Esophagus squamous epithelium (tissue), 5 donors: ENCODE results near the gene TIAM2. TPM values are rescaled to one million over a fixed set of nuclear protein-coding genes. Genes with fewer than 3 reads are reported as not detected.
A peak's percentile ranks its signal among the peaks of the same experiment; 100 is the strongest.
"Not testable (repeated sequence)": the region's sequence is repeated elsewhere in the genome, so short reads cannot be mapped to it uniquely, and the experiment has no call there.

Experiments used
- DNase-seq: peaks from one replicate; lab custom pipeline; 2025; lab: John Stamatoyannopoulos, UW
- H3K27ac ChIP-seq, 4 donors: fragments of 200-600 bp; sonication (generic); one replicate each; pipeline ENCODE4 v1.5.1; 2016 to 2019; ENCODE audit warnings: mild to moderate bottlenecking in 1 of 4
- H3K27me3 ChIP-seq, 4 donors: fragments of 200-600 bp; sonication (generic); 1 replicate in 3 of 4; 2 replicates in 1 of 4; pipeline versions ENCODE4 v1.5.1 to v1.6.0; 2017 to 2021; ENCODE audit warnings: antibody characterized with exemption in 1 of 4
- H3K36me3 ChIP-seq, 3 donors: fragments of 200-600 bp; sonication (generic); one replicate each; pipeline ENCODE4 v1.5.1; 2016 to 2019
- H3K4me1 ChIP-seq, 3 donors: fragments of 200-600 bp; sonication (generic); one replicate each; pipeline ENCODE4 v1.5.1; 2017 to 2019
- H3K4me3 ChIP-seq, 4 donors: fragments of 200-600 bp; sonication (generic); 1 replicate in 3 of 4; 2 replicates in 1 of 4; pipeline ENCODE4 v1.5.1; 2016 to 2019; ENCODE audit warnings: mild to moderate bottlenecking in 2 of 4, moderate library complexity in 1 of 4
- H3K9me3 ChIP-seq, 3 donors: fragments of 200-600 bp; sonication (generic); one replicate each; pipeline ENCODE4 v1.5.1; 2016 to 2019
- POLR2A ChIP-seq, 4 donors: fragments of 450-650 bp; IDR thresholded peaks; one replicate each; pipeline ENCODE4 v1.6.1; 2017; ENCODE audit warnings: antibody characterized with exemption in 4 of 4, mild to moderate bottlenecking in 4 of 4, moderate library complexity in 3 of 4
- WGBS, 2 donors: methylation state at CpG; one replicate each; pipeline ENCODE4 v1.1.5; 2018; 5-methylcytosine and 5-hydroxymethylcytosine counted together
- intact Hi-C: fragments of 100-400 bp; cut with DNase I; formaldehyde crosslinking; loops from one replicate; pipeline ENCODE4 v1.15.0; 2022
- total RNA-seq, 4 donors: library from RNA; depleted of rRNA; stranded (reverse); fragments of >200 nt; gene quantifications; one replicate each; pipeline ENCODE4 v1.1.0, GENCODE V29; 2016
- TF ChIP-seq, protein P1 (sequence below), 6 experiments: fragments of 450-650 bp in 4 of 6; fragments of 200-600 bp in 2 of 6; sonication (generic) in 2 of 6; IDR thresholded peaks; one replicate each; pipeline ENCODE4 v1.5.1; 2016 to 2019; ENCODE audit warnings: antibody characterized with exemption in 6 of 6, mild to moderate bottlenecking in 4 of 6, moderate library complexity in 4 of 6
- donor health status: DM: yes; HTN: yes; CAD: no.

Gene TIAM2
- total RNA-seq, 4 donors from 2014 or later: 2.3 to 10.3 (median 5.6) TPM

DNA sequence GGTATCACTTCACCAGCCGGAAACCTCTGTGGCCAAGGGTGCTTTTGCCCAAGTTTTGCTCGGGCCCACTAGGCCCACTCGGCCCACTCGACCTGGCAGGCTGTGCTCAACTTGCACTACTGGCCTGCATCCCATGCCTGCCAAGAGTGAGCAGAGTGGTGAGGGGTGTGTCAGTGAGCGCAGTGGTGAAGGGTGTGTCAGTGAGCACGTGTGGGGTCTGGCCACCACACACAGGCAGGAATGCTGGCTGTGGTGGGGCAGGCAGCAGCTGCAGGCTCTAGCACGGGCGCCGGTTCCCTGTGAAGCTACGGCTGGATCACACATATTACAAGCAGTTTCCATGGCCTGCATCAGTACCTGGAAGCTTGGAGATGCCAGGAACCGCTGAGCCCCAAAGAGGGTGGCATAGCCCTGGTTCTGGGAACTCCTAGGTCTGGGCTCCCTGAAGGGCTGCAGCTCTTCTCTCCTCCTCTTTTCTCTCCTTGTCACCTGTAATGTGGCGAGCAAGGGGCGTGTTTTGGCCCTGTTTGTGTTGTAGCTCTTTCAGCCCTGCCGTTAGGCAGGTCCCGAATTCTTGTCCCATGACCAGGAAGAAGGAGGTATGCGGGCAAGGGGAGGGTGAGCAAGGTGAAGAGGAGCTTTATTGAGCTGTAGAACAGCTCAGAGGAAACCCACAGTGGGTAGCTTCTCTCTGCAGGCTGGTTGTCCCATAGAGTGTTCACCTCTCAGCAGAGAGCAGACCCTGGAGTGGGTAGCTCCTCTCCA, 217.7 kb downstream of the TIAM2 start:
- H3K36me3 ChIP-seq: no peaks in the 10 kb centered on the region
- H3K27me3 ChIP-seq: no peaks in the 10 kb centered on the region
- intact Hi-C loops: no loop called here
- DNase-seq: no peak
- H3K4me1 ChIP-seq: peaks cover 0 to 26% (median 0%) of the 10 kb centered on the region in 3 donors
- TF ChIP-seq, protein P1, sequence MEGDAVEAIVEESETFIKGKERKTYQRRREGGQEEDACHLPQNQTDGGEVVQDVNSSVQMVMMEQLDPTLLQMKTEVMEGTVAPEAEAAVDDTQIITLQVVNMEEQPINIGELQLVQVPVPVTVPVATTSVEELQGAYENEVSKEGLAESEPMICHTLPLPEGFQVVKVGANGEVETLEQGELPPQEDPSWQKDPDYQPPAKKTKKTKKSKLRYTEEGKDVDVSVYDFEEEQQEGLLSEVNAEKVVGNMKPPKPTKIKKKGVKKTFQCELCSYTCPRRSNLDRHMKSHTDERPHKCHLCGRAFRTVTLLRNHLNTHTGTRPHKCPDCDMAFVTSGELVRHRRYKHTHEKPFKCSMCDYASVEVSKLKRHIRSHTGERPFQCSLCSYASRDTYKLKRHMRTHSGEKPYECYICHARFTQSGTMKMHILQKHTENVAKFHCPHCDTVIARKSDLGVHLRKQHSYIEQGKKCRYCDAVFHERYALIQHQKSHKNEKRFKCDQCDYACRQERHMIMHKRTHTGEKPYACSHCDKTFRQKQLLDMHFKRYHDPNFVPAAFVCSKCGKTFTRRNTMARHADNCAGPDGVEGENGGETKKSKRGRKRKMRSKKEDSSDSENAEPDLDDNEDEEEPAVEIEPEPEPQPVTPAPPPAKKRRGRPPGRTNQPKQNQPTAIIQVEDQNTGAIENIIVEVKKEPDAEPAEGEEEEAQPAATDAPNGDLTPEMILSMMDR (IDR thresholded peaks at IDR 0.05): no peak
- TF ChIP-seq POLR2A (IDR thresholded peaks at IDR 0.05): no peak
- H3K27ac ChIP-seq: peak overlapping the region in 2 of 4 donors; percentile 13 to 22
- 42 to 61% methylated on average over 11 to 15 of the region's 16 CpGs for WGBS, 2 donors
- H3K9me3 ChIP-seq: no peaks in the 10 kb centered on the region
- H3K4me3 ChIP-seq: no peak overlapping the region

DNA sequence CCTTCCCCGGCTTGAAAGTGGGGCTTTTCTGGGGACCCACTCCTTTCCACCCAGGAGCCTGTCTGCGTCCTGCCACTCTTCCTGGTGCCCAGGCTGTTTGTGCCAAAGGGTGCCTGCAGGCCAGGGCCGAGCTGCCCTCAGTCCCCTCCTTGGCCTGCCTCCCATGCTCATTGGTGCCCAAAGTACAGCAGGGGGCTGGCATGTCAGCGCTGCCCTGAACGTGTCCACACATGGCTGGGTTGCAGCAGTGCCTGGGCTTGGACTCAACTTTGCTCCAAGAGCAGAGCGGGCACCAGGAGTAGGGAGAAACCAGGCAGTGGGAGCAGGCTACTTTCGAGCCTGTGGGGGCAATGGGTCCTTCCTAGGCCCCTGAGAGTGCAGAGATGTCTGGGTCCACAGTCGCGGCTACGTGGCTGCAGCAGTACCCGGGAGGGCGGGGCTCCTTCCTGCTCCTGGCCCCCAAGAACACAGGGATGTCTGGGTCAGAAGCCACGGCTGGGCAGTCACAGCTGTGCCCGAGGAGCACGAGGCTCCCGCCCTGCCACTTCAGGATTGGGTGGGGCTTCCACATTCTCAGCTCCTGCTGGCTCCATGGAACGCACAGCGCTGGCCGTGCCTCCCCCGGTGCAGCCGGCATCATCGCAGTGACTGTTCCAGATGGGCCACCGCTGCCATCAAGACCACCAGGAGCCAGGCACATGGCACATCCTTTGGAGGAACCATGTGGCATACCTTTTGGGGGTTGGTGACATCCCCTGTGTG, 218.7 kb downstream of the TIAM2 start:
- Histone ChIP-seq H3K4me3 (no peak overlapping the region), H3K27me3 (no peaks in the 10 kb centered on the region), H3K4me1 (peaks cover 0 to 26% (median 0%) of the 10 kb centered on the region in 3 donors), H3K9me3 (no peaks in the 10 kb centered on the region), H3K36me3 (no peaks in the 10 kb centered on the region), H3K27ac (peak overlapping the region in 1 of 4 donors; percentile 13)
- WGBS, 2 donors: 40% methylated on average over 1 of the region's 23 CpGs; no CpG with 5 or more reads in 1 of the 2 donors
- intact Hi-C loops: no loop called here
- DNase-seq: no peak
- TF ChIP-seq, protein P1 (IDR thresholded peaks at IDR 0.05): no peak
- no peak for TF ChIP-seq POLR2A (IDR thresholded peaks at IDR 0.05)

DNA sequence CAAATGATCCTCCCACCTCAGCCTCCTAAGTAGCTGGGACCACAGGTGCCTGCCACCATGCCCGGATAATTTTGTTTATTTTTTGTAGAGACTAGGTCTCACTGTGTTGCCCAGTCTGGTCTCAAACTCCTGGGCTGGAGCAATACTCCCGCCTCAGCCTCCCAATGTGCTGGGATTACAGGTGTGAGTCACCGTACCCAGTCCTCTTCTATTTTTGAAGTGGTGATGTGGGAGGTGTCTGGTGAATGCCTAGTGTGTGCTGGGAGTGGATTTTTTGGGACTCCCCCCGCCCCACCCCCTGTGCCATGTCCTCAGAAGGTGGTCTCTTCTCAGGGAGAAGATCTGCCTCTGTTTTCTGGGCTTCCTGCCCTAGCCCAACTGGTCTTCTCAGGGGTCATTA, 220.8 kb downstream of the TIAM2 start:
- no peaks in the 10 kb centered on the region for H3K9me3 ChIP-seq
- no peak overlapping the region for H3K27ac ChIP-seq
- TF ChIP-seq, protein P1 (IDR thresholded peaks at IDR 0.05): no peak
- TF ChIP-seq POLR2A (IDR thresholded peaks at IDR 0.05): no peak
- no peak for DNase-seq
- peaks cover 3 to 44% (median 7%) of the 10 kb centered on the region in 3 donors for H3K4me1 ChIP-seq
- no peaks in the 10 kb centered on the region for H3K36me3 ChIP-seq
- WGBS, 2 donors: 63 to 80% methylated on average over 4 of the region's 4 CpGs
- intact Hi-C loops: no loop called here
- H3K27me3 ChIP-seq: no peaks in the 10 kb centered on the region
- no peak overlapping the region for H3K4me3 ChIP-seq

DNA sequence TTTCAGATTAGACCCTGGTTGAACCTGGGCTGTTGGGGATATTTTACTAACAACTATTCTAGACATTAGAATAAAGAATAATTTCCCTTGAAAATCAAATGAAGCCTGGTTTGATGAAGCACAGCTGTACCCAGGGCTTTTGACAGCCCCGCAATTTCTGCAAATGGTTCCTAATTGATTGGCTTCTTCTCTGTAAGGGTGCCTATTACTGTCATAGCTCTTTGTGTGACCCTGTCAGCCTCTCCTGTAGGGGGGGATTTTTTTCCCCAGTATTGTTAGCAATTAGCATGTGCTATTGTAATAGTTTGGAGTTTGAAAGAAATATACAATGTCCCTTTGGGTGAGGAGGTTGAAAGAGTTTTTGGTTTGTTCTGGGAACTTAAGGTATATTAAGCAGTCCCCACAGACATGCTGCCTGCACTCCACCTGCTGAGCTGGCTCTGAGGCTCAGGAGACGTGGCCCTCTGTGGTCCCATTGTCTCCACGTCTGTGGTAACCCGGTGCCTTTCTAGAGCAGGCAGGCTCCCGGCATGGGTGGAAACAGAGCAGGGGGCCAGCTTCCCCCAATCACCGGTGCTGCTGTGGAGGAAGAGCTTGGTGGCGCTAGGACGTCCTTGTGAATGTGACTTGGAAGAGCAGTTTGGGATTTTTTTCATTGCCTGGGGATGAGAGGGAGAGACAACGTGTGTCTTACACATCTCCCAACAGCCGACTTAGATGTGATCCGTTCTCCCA, 221.4 kb downstream of the TIAM2 start:
- no peak for DNase-seq
- Histone ChIP-seq H3K4me1 (peaks cover 3 to 44% (median 7%) of the 10 kb centered on the region in 3 donors), H3K27ac (no peak overlapping the region), H3K4me3 (no peak overlapping the region), H3K27me3 (no peaks in the 10 kb centered on the region), H3K36me3 (no peaks in the 10 kb centered on the region), H3K9me3 (no peaks in the 10 kb centered on the region)
- intact Hi-C loops: no loop called here
- TF ChIP-seq POLR2A (IDR thresholded peaks at IDR 0.05): no peak
- TF ChIP-seq, protein P1 (IDR thresholded peaks at IDR 0.05): no peak
- WGBS, 2 donors: 39 to 42% methylated on average over 6 to 9 of the region's 11 CpGs

DNA sequence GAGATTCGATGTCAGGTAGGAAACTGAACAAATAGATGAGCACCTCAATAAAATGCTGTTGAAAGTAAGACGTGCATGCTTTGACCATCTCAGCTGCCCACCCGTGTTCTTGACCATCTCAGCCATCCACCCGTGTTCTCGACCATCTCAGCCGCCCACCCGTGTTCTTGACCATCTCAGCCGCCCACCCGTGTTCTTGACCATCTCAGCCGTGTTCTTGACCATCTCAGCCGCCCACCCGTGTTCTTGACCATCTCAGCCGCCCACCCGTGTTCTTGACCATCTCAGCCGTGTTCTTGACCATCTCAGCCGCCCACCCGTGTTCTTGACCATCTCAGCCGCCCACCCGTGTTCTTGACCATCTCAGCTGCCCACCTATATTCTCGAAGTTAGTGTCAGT, 223.6 kb downstream of the TIAM2 start:
- H3K27me3 ChIP-seq, H3K4me3 ChIP-seq, H3K9me3 ChIP-seq, H3K36me3 ChIP-seq, DNase-seq, H3K27ac ChIP-seq, intact Hi-C loops: not testable (repeated sequence)
- WGBS, 2 donors: 92% methylated on average over 20 of the region's 20 CpGs
- H3K4me1 ChIP-seq: peaks cover 3 to 31% (median 7%) of the 10 kb centered on the region in 3 donors
